WI38 (cell line): ENCODE data around the gene AK5.

ENCODE experiments used
- H3K4me3 ChIP-seq: 2 replicates; pipeline ENCODE4 v1.5.1; 2011; ENCODE audit warnings: low read depth, mild to moderate bottlenecking, control low read depth, low read length
- TF ChIP-seq, protein P1 (sequence below): IDR thresholded peaks from 2 replicates; pipeline ENCODE4 v1.5.1; 2012; ENCODE audit warnings: low read depth, mild to moderate bottlenecking, control low read depth, low read length

Gene AK5

DNA sequence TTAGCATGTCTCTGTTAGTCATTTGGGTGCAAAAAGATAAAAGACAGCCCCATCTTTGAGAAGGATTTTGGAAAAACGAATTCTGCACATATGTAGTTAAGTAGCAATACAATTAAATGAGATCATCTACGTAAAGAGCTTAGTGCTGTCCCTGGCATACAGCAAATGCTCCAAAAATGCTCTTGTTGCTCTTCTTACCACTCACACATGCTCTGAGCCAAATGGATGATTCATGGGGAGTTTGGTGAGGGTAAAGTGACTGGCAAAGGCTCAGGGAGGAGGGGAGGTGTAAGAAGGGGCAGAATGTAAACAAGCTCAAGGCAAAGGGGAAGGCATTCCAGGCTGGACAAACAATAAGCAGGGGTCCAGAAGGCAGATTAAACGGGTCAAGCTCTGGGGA, 191.9 kb downstream of the AK5 start:
- TF ChIP-seq, protein P1, sequence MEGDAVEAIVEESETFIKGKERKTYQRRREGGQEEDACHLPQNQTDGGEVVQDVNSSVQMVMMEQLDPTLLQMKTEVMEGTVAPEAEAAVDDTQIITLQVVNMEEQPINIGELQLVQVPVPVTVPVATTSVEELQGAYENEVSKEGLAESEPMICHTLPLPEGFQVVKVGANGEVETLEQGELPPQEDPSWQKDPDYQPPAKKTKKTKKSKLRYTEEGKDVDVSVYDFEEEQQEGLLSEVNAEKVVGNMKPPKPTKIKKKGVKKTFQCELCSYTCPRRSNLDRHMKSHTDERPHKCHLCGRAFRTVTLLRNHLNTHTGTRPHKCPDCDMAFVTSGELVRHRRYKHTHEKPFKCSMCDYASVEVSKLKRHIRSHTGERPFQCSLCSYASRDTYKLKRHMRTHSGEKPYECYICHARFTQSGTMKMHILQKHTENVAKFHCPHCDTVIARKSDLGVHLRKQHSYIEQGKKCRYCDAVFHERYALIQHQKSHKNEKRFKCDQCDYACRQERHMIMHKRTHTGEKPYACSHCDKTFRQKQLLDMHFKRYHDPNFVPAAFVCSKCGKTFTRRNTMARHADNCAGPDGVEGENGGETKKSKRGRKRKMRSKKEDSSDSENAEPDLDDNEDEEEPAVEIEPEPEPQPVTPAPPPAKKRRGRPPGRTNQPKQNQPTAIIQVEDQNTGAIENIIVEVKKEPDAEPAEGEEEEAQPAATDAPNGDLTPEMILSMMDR = no peak
- no peak overlapping the region for H3K4me3 ChIP-seq

DNA sequence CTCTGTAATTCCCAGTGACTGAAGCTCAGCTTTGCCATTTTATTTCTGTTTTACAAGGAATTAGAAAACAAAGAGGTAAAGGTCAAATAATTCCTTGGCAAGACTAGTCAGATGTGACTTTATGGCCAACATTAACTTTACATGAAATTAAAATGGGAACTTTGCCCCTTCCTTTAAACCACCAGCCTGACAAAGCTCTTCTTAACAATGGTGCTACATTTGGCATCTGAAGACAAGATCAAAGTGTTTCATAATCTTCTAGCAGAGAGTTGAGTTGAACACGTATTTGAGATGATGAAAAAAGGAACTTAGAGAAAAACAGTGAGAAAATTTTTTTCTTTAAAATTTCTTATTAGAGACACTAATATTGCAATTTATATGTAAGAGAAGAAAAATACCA, 193.8 kb downstream of the AK5 start:
- TF ChIP-seq, protein P1 = no peak
- H3K4me3 ChIP-seq = no peak overlapping the region

DNA sequence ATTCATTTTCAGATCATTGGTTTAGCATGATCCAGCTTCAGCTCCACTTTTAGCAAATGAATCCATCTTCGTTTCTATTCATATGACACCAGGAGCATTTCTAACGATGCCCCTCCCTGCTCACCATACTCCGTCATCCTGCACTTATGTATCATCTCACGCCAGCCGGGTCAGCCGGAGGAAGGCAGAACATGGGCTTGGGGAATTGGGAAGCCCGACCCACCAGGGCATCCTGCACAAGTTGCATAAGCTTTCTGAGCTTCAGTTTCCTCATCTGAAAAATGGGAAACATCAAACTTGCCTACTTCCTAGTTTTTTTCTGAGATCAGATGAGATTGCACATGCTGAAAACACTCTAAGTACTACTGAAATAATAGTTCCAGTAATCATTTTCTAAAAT, 194.7 kb downstream of the AK5 start:
- H3K4me3 ChIP-seq = no peak overlapping the region
- TF ChIP-seq, protein P1 = no peak

DNA sequence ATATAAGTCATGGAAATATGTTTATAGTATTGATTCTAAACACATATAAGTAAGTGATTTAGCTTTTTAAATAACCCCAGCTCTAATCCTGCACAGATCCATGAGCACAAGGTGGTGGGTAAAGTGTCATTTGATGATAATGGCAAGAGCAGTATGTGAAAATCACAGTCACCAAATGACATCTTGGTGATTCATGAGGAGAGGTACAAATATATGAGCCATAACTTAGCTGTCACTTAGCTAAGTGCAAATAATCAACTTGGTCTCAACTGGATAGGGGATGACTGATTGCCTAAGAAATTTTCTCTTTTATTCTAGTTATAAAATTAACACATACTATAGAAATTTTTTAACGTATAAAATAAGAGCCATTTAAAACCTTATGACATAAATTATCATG, 202.5 kb downstream of the AK5 start:
- TF ChIP-seq, protein P1 = no peak
- H3K4me3 ChIP-seq = no peak overlapping the region

DNA sequence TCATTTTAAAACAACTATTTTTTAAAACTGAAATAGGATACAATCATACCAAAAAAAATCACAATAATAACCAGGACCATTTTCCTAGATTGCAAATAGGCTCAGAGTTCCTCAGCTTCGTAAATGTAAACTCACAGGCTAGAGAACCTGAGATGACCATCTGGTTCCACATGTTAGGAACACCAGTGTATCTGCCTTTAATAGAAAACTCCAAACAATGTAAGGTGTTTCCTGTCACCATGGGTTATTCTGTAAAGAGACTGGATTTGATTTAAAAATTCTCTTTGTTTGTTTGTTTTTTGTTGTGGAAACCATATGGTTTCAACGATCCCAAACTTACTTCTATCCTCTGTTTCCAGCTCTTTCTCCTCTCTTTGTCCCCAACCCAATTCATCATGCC, 203.1 kb downstream of the AK5 start:
- no peak overlapping the region for H3K4me3 ChIP-seq
- TF ChIP-seq, protein P1 = no peak

DNA sequence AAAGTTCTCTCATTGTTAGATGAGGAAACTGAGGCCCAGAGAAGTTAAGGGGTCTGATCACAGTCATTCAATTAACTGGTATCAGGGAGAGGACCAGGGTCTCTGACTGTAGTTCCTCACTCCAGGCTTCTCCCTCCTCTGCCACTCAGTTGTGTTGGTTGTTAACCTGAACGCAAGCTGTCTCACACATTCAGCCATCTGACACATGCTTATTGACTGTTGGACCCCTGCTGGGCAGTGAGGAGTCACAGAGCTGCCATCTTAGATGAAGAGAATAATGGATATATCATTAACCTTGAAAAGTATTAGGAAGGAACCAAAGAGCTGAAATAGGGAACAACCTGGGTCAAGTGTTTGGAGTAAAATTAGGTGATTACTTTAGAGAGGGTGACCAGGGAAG, 205.8 kb downstream of the AK5 start:
- TF ChIP-seq, protein P1 = no peak
- H3K4me3 ChIP-seq = no peak overlapping the region

DNA sequence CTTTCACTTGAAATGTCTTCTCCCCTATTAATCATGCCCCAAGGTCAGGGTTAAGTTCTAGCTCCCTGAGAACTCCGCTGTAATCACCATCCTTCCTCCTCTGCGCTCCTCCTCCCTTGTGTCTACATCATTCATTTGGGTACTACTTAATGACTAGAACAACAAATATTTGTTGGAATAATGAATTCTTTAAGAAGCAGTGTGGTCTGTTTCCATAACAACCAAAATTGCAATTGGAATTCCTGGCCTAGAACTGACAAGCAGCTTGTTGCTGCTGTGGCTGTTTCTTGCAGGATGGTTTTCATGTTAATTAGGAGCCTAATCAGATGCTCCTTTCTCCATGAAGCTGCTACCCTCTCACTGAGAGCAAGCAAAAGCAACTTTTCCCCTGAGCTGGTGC, 208.1 kb downstream of the AK5 start:
- no peak overlapping the region for H3K4me3 ChIP-seq
- TF ChIP-seq, protein P1 = no peak
